Measurements from ENCODE around the gene PILRB.
"Not testable (repeated sequence)": the region's sequence is repeated elsewhere in the genome, so short reads cannot be mapped to it uniquely, and the experiment has no call there.

Gene PILRB

DNA sequence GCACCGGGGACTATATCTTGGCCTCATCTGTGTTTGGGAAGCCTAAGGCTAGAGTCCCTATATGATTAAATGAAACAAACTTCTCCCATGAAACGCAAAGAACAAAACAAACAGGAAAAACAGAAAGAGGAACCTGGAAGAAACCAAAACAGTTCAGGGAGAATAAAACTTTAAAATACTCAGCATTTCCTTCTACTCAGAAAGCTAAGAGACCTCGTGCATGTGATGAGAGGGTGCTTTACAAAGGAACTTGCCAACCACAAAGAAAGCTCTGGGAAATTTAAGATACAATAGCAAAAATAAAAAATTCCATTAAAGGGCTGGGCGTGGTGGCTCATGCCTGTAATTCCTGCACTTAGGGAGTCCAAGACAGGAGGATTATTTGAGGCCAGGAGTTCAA is 22.3 kb downstream of the PILRB start:
- no peak for DNase-seq

DNA sequence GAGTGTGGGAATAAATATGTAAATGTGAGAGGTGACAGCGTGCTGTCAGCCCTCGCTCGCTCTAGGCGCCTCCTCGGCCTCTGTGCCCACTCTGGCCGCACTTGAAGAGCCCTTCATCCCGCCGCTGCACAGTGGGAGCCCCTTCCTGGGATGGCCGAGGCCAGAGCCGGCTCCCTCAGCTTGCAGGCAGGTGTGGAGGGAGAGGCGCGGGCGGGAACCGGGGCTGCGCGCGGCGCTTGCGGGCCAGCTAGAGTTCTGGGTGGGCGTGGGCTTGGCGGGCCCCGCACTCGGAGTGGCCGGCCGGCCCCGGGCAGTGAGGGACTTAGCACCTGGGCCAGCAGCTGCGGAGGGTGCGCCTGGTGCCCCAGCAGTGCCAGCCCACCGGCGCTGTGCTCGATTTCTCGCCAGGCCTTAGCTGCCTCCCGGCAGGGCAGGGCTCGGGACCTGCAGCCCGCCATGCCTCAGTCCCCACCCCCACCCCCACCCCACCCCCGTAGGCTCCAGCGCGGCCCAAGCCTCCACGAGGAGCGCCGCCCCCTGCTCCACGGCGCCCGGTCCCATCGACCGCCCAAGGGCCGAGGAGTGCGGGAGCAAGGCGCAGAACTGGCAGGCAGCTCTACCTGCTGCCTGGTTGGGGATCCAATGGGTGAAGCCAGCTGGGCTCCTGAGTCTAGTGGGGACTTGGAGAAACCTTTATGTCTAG is 23.8 kb downstream of the PILRB start:
- DNase-seq = not testable (repeated sequence)

DNA sequence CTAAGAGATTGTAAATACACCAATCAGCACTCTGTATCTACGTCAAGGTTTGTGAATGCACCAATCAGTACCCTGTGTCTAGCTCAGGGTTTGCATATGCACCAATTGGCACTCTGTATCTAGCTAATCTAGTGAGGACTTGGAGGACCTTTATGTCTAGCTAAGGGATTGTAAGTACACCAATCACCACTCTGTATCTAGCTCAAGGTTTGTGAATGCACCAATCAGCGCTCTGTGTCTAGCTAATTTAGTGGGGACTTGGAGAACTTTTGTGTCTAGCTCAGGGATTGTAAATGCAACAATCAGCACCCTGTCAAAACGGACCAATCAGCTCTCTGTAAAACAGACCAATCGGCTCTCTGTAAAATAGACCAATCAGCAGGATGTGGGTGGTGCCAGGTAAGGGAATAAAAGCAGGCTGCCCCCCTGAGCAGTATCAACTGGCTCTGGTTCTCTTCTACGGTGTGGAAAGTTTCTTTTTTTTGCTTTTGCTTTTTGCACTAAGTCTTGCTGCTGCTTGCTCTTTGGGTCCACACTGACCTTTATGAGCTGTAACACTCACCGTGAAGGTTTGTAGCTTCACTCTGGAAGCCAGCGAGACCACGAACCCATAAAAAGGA is 24.4 kb downstream of the PILRB start:
- not testable (repeated sequence) for DNase-seq

- DNase-seq = no peak
These were observed 26.8 kb downstream of the PILRB start for GRCh38 chr7:100384628-100385294.

DNA sequence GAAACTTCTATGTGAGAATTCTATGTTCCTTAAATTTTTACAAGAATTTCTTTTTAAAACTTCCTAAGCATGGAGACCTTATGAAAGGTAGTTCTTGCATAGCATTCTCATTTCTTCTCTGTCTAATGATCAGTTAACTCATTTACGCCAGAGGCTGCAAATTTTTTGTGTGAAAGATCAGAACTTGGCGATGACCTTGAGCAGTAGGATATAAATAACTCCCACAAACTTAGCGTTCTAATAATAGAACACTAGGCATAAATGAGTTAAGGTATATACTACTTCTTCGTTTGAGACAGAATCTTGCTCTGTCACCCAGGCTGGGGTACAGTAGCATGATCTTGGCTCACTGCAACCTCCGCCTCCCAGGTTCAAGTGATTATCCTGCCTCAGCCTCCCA is 29.0 kb downstream of the PILRB start:
- DNase-seq = no peak

GRCh38 chr7:100387695-100388094 is 29.8 kb downstream of the PILRB start:
- DNase-seq = no peak

DNA sequence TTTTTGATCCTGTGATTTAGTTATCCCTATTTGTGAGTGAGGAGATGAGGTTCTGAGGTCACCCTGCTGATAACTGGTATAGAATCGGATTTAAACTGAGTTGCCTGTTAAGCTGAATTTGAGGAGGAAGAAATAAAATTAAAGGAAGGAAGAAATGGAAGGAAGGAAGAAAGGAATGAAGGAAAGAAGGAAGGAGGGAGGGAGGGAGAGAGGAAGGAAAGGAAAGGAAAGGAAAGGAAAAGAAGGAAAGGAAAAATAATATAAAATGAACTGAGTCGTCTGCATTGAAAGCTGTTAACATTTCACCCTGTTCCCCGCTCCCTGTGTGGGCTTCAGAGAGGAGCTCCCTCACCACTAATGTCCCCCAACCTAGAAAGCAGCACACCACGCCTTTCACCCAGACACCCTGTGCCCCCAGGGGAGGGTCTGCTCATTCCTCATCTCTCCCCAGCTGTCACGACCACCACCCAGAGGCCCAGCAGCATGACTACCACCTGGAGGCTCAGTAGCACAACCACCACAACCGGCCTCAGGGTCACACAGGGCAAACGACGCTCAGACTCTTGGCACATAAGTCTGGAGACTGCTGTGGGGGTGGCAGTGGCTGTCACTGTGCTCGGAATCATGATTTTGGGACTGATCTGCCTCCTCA is 31.6 kb downstream of the PILRB start:
- DNase-seq = no peak

- no peak for DNase-seq
These were observed 32.5 kb downstream of the PILRB start for GRCh38 chr7:100390286-100391009.

- DNase-seq = no peak
These were observed 35.5 kb downstream of the PILRB start for GRCh38 chr7:100393233-100393905.

DNA sequence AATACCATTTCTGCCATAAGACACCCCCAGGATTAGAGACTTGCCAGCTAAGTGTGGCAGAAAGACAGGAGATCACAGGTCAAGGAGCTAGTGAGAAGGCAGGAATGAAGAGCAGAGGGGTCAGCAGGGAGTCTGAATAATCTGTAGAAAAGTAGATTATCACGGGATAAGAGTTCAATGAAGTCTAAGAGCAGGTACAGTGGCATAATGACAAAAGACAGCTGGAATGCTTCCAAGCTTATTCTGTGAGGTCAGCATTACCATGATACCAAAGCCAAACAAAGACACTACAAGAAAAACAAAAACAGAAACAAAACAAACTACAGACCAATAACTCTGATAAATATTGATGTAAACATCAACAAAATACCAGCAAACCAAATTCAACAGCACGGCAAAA is 36.2 kb downstream of the PILRB start:
- DNase-seq = no peak

DNA sequence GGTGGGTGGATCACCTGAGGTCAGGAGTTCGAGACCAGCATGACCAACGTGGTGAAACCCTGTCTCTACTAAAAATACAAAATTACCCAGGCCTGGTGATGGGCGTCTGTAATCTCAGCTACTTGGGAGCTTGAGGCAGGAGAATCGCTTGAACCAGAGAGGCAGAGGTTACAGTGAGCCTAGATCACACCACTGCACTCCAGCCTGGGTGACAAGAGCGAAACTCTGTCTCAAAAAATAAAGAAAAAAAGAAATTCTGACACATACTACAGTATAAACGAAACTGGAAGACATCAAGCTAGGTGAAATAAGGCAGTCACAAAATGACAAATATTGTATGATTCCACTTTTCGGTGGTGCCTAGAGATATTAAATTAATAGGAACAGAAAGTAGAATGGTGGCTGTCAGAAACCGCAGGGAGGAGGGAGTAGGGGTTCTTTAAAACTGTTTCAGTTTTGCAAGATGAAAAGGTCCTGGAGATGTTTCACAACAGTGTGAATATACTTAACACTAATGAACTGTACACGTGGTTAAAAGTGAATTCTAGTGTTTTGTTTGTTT is 38.6 kb downstream of the PILRB start:
- no peak for DNase-seq

GRCh38 chr7:100397315-100398081 is 39.6 kb downstream of the PILRB start:
- no peak for DNase-seq

- no peak for DNase-seq
These were observed 40.3 kb downstream of the PILRB start for GRCh38 chr7:100398239-100398638.

DNA sequence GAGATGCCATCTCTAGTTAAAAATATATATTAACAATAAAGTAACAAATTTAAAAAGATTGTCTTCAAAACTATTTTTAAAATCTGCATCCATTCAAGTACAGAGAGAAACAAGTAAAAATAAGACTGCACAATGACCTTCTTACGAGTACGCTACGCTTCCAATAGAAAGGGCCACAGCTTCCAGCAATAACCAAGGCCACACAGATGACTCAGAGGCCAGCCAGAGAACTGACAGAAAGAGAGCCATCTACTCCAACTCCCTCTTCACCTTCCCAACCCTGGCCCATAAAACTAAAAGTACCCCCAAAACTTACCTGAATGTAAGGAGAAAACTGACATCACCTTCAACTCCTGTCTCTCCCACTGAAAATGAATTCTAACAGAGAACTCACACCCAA is 42.1 kb downstream of the PILRB start:
- DNase-seq = no peak

GRCh38 chr7:100400656-100401055 is 42.7 kb downstream of the PILRB start:
- DNase-seq = no peak

GRCh38 chr7:100401811-100402210 is 43.9 kb downstream of the PILRB start:
- no peak for DNase-seq

DNA sequence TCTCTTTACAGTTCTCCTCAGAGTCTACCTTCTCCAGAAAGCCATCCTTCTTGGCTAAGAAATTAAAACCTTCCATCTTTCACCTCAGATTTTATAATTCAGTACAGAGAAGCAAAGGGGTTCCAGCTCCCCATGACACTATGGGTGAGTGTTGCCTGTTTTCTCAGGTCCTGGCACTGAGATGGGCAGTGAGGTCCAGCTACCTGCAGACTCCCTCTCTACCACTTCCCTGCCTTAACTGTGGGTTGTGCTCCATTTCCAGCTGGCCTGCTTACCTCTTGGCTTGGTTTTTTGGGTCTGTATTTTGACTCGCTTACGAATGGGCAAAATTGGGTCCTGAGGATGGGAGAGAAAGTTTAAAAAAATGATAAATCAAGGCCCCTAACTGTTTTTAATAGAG is 44.3 kb downstream of the PILRB start:
- no peak for DNase-seq

GRCh38 chr7:100406767-100407166 is 48.9 kb downstream of the PILRB start:
- no peak for DNase-seq

GRCh38 chr7:100407285-100408180 is 49.6 kb downstream of the PILRB start:
- peak in 1 of 2 experiments; percentile 26 for DNase-seq

DNA sequence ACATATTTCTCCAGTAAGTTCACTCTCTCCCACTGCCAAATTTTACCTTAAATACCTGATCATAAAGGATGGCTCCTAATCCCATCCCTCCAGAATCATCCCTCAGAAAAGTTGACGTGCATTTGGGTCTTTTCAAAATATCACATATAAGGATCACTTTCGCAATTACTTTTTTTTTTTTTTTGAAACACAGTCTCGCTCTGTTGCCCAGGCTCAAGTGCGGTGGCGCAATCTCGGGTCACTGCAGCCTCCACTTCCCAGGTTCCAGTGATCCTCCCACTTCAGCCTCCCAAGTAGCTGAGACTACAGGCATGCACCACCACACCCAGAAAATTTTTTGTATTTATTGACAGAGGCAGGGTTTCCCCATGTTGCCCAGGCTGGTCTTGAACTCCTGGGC is 53.2 kb downstream of the PILRB start:
- no peak for DNase-seq

Measured in NCI-H187 (cell line).